HG03571 (cell line): ENCODE results near the gene CREBBP.
"Not testable (repeated sequence)": the region's sequence is repeated elsewhere in the genome, so short reads cannot be mapped to it uniquely, and the experiment has no call there.

Source experiments
- ATAC-seq: cut with Tn5 transposase; IDR thresholded peaks from one replicate; pipeline ENCODE4 v1.9.1; 2021; ENCODE audit not compliant: unreplicated experiment

Gene CREBBP

DNA sequence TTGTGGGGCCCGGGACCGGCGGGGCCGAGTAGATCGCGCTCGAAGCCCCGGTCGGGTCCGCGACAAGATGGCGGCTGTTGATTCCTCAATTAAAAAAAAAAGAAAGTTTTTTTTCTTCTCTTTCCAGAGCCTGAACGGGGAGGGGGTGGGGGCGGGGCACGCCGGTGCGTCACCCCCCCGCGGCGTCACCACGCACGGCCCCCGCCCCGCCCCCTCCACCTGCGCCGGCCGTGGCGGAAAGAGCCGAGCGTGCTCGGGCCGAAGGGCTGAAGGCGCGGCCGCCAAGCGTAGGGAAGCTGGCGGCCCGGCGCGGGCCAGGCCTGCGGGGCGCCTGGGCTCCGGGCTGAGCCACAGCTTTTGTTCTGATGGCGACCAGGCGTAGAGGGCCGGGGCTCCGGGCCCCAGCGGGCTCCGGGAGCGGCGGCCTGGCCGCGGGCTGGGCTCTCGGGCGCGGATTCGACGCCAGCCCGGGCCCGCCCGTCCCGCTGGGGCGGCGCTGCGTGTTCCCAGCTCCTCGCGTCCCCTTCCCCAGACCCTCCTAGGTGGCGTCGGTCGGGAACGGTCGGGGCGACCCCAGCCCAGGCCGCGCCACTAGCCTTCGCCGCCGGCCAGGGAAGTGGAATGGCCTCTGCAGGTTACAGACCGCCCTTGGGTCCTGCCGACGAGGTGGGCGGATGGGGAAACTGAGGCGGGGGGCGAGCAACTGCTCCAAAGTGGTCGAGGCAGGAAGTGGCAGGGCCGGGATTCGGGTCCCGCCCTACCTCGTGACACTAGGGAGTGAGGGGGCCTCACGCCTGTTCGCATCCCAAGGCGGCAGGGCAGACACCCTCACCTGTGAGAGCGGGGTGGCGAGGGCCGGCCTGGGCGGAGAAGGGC, at the start of gene CREBBP:
TSS of gene CREBBP (minus strand) at position 91 of the 876 bp plus-strand sequence. CDS start 797 bp downstream, outside the sequence.
- peak; percentile 69 for ATAC-seq

DNA sequence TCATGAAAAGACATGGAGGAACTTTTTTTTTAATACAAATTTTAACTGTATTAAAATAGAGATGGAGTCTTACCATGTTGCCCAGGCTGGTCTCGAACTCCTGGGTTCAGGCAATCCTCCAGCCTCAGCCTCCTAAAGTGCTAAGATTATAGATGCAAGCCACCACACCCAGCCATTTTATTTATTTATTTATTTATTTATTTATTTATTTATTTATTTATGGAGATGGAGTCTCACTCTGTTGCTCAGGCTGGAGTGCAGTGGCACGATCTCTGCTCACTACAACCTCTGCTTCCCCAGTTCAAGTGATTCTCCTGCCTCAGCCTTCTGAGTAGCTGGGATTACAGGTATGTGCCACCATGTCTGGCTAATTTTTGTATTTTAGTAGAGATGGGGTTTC, 46.6 kb upstream of the CREBBP start:
- not testable (repeated sequence) for ATAC-seq

- no peak for ATAC-seq
Measured at GRCh38 chr16:3924763-3925162, 44.2 kb upstream of the CREBBP start.

GRCh38 chr16:3922241-3922640, 41.7 kb upstream of the CREBBP start:
- ATAC-seq = no peak

DNA sequence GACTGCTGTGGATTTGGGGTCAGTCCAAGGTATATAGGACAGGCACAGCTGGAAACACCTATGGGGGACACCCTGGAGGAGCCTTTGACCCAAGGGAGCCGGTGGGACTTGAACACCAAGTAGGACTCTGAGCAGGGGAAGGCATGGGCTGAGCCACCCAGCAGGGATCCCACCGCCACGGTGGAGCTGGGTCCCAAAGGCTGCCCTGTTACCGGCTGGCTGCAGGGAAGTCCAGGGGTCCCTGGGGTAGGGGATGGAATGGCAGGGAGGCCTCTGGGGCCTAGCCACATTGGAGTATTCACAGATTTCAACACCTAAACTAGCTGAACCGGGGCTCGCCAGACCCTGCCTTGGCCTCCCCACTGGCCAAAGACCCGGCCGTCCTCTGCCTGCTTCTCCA, 39.7 kb upstream of the CREBBP start:
- ATAC-seq = no peak

GRCh38 chr16:3919413-3919812, 38.9 kb upstream of the CREBBP start:
- ATAC-seq = no peak

GRCh38 chr16:3915426-3916260, 35.1 kb upstream of the CREBBP start:
- ATAC-seq = no peak

DNA sequence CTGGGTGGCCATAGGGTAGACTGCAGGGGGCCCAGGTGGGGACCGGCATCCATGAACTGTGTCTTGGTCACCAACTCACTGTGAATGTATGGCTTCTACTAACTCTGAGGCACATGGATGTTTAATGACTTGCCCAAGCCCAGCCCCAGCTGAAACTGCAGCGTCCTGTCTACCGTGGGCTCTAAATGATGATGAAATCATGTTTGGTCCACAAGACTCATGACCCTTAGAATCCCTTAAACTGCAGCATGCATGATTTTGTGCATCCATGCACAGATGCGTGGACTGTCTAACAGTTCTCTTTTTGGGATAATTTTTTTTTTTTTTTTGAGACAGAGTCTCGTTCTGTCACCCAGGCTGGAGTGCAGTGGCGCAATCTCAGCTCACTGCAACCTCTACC, 32.4 kb upstream of the CREBBP start:
- no peak for ATAC-seq

DNA sequence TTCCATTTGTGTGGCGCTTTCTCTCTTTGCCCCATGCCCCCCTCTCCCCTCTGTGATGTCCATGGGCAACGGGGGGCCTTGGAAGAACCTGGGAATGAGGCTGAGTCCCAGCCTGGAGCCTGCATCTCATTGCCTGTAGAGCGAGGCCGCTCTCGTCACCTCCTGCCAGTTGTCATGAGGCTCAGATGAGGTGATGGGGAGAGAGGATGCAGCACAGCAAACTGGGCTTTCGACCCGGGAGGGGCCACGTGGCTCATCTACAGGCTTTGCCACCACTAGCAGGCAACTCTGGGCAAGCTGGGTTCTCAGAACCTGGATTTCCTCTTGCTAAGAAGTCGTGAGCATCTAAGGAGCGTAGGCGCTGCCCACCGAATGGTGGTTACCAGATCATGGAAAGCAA, 31.9 kb upstream of the CREBBP start:
- no peak for ATAC-seq

DNA sequence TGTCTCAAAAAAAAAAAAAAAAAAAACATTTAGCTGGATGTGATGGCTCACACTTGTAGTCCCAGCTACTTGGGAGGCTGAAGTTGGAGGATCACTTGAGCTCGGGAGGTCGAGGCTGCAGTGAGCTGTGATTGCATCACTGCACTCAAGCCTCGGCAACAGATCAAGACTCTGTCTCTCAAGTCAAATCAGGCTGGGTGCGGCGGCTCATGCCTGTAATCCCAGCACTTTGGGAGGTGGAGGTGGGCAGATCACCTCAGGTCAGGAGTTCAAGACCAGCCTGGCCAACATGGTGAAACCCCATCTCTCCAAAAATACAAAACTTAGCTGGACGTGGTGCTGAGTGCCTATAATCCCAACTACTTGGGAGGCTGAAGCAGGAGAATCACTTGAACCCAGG, 31.2 kb upstream of the CREBBP start:
- not testable (repeated sequence) for ATAC-seq

DNA sequence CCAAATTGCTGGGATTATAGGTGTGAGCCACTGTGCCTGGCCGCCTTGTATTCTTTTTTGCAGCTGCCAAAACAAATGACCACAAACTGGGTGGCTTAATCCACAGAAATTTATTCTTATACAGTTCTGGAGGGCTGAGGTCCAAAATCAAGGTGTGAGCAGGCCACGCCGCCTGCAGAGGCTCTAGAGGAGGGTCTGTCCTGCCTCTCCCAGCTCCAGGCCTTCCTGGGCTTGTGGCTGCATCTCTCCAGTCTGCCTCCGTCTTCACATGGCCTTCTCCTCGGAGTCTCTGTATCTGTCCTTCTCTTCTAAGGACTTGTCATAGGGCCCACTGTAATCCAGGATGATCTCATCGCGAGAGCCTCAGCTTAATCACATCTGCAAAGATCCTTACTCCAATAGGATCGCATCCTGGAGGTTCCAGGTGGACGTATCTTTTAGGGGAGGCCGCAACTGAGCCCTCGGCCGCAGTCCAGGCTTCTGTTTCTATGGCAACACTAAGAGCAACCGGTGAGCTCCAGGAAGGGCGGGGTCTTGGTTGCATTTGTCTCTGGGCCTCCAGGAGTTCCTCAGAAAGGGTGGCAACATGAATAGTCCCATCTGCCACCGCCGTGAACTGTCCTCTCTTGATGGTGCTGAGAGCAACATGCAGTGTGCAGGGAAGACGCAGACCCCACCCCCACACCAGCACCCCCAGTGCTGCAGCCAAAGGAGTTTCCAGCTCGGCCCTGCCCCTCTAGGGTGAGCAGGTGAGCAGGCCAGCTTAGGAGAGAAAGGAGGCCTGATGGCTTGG, 29.5 kb upstream of the CREBBP start:
- no peak for ATAC-seq

DNA sequence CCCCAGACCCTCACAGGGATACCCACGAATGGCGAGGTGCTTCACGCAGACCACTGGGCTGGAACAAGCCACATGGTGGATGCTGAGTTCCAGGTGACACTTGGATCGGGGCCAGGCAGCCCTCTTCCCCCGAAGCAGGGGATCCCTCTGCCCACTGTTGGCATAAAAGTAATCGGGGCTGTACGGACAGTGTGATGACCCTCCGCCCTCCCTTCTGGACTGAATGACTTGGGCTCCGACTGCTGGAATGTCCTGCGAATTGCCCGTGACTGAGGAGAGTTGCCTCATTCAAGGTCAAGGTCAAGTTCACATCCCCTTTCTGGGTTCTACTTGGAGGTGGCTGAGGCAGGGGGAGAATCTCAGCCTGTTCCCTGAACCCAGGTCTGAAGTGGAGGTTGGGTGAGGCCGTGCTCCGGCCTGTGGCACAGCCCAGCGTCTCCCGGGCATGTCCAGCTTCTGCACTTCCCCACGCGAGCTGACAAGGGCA, 28.5 kb upstream of the CREBBP start:
- ATAC-seq = no peak

GRCh38 chr16:3907586-3907985, 27.1 kb upstream of the CREBBP start:
- ATAC-seq = no peak

GRCh38 chr16:3906363-3906762, 25.9 kb upstream of the CREBBP start:
- ATAC-seq = no peak

- ATAC-seq = no peak
Measured at GRCh38 chr16:3904875-3905274, 24.4 kb upstream of the CREBBP start.

DNA sequence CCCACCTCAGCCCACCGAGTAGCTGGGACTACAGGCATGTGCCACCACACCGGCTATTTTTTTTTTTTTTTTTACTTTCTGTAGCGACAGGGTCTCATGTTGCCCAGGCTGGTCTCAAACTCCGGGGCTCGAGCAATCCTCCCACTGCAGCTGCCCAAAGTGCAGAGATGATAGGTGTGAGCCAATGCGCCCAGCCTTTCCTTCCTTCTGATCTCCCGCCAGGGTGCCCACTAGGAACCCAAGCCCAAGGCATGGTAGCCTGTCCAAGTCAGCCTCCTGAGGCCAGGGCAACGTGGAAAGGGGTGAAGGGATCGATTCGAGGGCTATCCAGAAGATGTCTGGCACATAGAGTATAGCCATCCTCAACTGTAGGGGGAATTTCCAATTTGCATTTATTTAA, 9.6 kb upstream of the CREBBP start:
- no peak for ATAC-seq

GRCh38 chr16:3889059-3889458, 8.5 kb upstream of the CREBBP start:
- no peak for ATAC-seq

DNA sequence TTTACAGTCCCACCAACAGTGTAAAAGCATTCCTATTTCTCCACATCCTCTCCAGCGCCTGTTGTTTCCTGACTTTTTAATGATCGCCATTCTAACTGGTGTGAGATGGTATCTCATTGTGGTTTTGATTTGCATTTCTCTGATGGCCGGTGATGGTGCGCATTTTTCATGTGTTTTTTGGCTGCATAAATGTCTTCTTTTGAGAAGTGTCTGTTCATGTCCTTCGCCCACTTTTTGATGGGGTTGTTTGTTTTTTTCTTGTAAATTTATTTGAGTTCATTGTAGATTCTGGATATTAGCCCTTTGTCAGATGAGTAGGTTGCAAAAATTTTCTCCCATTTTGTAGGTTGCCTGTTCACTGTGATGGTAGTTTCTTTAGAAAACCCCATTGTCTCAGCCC, 5.5 kb upstream of the CREBBP start:
- not testable (repeated sequence) for ATAC-seq

DNA sequence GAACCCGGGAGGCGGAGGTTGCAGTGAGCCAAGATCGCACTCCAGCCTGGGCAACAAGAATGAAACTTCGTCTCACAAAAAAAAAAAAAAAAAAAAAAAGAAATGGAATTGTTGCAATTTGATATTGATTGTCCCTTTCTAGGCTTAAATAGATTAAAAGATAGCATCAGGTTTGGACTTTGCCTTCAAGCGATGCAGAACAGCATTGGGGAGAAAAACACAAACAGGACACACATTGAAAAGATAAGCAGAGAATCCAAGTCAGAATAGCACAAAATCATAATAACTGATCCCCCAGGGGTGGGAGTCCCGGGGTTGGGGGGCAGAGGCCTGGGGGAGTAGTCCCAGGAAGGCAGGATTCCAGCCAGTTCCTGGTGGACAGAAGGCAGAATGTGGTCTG, 3.9 kb upstream of the CREBBP start:
- ATAC-seq = no peak

DNA sequence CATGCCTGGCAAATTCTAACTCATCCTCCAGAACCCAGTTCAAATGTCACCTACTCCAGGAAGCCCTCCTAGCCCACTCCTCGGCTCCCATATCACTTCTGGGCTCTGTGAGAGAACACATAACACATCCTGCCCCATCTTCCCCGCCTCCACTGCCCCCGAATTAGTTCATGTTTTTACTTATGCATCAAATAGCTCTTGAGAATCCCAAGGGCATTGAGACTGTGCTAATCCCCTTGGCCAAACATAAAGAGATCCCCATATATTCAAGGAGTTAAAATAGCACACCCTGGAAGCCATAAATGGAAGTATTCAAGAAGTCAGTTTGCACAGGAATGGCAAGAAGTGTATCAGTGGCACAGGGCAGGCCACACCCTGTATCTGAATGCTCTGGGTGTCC, 2.0 kb upstream of the CREBBP start:
- ATAC-seq = no peak

DNA sequence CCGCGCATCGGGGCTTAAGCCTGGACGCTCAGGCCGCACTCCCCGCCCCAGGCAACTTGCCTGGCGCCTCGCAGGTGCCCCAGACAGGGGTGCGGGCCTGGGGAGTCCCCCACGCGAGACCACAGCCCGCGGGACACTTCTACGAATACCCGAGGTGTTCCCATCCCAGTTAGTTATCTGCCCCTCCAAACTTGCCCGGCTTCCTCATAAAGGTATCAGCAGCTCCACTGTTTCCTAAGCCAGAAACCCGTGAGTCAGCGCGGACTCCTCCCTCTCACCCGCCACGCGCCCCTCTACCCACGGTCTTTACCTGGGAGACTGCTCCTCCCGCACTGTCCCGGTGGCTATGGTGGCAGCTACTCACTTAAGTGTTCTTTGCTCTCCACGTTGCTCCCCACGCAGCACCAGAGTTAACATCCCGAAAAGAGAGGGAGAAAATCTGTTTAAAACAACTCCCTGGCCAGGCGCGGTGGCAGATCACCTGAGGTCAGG, 1.0 kb upstream of the CREBBP start:
- ATAC-seq = no peak
